Colonic mucosa (tissue), 4 donors: ENCODE data around the gene SNAI1. TPM values are rescaled to one million over a fixed set of nuclear protein-coding genes. Genes with fewer than 3 reads are reported as not detected.
"Not testable (repeated sequence)": the region's sequence is repeated elsewhere in the genome, so short reads cannot be mapped to it uniquely, and the experiment has no call there.

Experiments used
- DNase-seq: peaks from one replicate; pipeline ENCODE4 v3.0.0-alpha.2; 2020
- H3K27ac ChIP-seq: fragments of 200-600 bp; one replicate; pipeline ENCODE4 v1.8.0; 2021
- H3K27me3 ChIP-seq: fragments of 200-600 bp; one replicate; pipeline ENCODE4 v1.8.0; 2021
- H3K36me3 ChIP-seq: fragments of 200-600 bp; one replicate; pipeline ENCODE4 v1.8.0; 2021
- H3K4me1 ChIP-seq: fragments of 200-600 bp; one replicate; pipeline ENCODE4 v1.8.0; 2021; ENCODE audit warnings: mild to moderate bottlenecking
- H3K4me3 ChIP-seq: fragments of 200-600 bp; one replicate; pipeline ENCODE4 v1.8.0; 2021
- H3K9ac ChIP-seq, 2 donors: one replicate each; pipeline ENCODE4 v1.7.0; 2013; ENCODE audit warnings: control low read depth in 2 of 2, low read depth in 2 of 2, low read length in 2 of 2
- H3K9me3 ChIP-seq: fragments of 200-600 bp; one replicate; pipeline ENCODE4 v1.8.0; 2021
- CTCF ChIP-seq: fragments of 200-600 bp; IDR thresholded peaks from one replicate; pipeline ENCODE4 v1.8.0; 2022; ENCODE audit warnings: antibody characterized with exemption, mild to moderate bottlenecking
- intact Hi-C: fragments of 100-400 bp; cut with DNase I; formaldehyde crosslinking; loops from one replicate; pipeline ENCODE4 v1.14.1; 2022
- total RNA-seq, 2 donors: library from RNA; stranded (reverse); fragmentation: NEBNext Ultra II Directional in 1 of 2; extraction: Animal tissue kit (Norgen Biotek cat#: 25700) in 1 of 2; gene quantifications; one replicate each; pipeline ENCODE4 v1.2.1, GENCODE V29; 2021
- donor health status: healthy.
- donor health status: DM: no; HTN: no; CAD: no.
- donor health status: DM: no; HTN: no; CAD: no.

SNAI1 gene
- total RNA-seq, 2 donors from 2014 or later = 0.59 to 4.5 TPM

- Histone ChIP-seq H3K4me3 (no peak overlapping the region), H3K9ac (no peak overlapping the region), H3K27ac (no peak overlapping the region), H3K36me3 (peaks cover 33% of the 10 kb centered on the region), H3K4me1 (no peaks in the 10 kb centered on the region), H3K27me3 (no peaks in the 10 kb centered on the region), H3K9me3 (no peaks in the 10 kb centered on the region)
- no peak for TF ChIP-seq CTCF
- no peak for DNase-seq
- intact Hi-C loops = no loop called here
Observed at GRCh38 chr20:49945701-49946477, 36.9 kb upstream of the SNAI1 start.

GRCh38 chr20:49948178-49948577, 34.6 kb upstream of the SNAI1 start:
- H3K36me3 ChIP-seq = peaks cover 35% of the 10 kb centered on the region
- no peak for DNase-seq
- H3K9ac ChIP-seq = no peak overlapping the region

GRCh38 chr20:49948809-49949507, 33.8 kb upstream of the SNAI1 start:
- no peak overlapping the region for H3K27ac ChIP-seq
- intact Hi-C loops = no loop called here
- H3K9me3 ChIP-seq = no peaks in the 10 kb centered on the region
- no peak overlapping the region for H3K4me3 ChIP-seq
- no peaks in the 10 kb centered on the region for H3K4me1 ChIP-seq
- H3K9ac ChIP-seq = no peak overlapping the region
- TF ChIP-seq CTCF = no peak
- H3K27me3 ChIP-seq = no peaks in the 10 kb centered on the region
- no peak for DNase-seq
- peaks cover 43% of the 10 kb centered on the region for H3K36me3 ChIP-seq

More at GRCh38 chr20:49948178-49948577, 34.6 kb upstream of the SNAI1 start:
- TF ChIP-seq CTCF = no peak
- H3K9me3 ChIP-seq = no peaks in the 10 kb centered on the region
- no peaks in the 10 kb centered on the region for H3K4me1 ChIP-seq
- H3K27ac ChIP-seq = no peak overlapping the region
- intact Hi-C loops = no loop called here
- H3K4me3 ChIP-seq = no peak overlapping the region
- no peaks in the 10 kb centered on the region for H3K27me3 ChIP-seq

DNA sequence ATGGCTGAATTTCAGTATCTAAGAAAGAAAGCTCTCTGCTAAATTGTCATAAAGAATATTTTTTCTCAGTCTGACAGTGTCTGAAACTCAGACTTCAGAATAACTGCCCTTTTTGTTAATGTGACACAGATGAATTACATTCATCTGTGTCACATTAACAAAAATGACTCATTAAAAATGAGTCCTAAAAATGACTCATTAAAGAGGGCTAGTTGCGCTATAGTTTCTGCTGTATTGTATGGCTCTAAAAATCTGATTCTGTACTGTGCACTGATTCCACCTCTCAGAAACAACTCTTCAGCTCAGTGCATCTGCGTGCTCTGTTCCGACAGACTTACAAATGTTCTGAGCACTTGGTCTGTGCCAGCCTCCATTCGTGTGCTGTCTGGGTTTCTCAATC, 31.6 kb upstream of the SNAI1 start:
- no peak for DNase-seq
- Histone ChIP-seq H3K9ac (no peak overlapping the region), H3K27me3 (no peaks in the 10 kb centered on the region), H3K27ac (no peak overlapping the region), H3K9me3 (no peaks in the 10 kb centered on the region), H3K4me1 (no peaks in the 10 kb centered on the region), H3K4me3 (no peak overlapping the region), H3K36me3 (peaks cover 37% of the 10 kb centered on the region)
- TF ChIP-seq CTCF = no peak
- intact Hi-C loops = no loop called here

DNA sequence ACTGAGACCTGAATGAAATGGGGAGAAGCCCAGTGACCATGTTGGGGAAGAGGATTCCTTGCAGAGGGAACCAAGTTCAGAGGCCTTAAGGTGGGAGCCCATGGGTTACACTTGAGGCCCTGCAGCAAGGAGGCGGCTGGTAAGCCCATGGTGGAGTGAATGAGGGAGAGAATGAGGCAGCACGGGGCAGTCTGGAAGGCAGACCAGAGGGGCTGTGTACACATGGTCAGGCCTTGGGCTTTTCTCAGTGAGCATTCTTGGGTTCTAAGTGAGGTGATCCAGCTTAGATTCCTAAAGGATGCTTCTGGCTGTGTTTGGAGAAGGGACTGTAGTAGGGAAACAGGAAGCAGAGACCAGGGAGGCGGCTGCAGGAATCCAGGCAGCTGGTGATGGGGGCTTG, 27.6 kb upstream of the SNAI1 start:
- TF ChIP-seq CTCF = no peak
- no peak for DNase-seq
- H3K27ac ChIP-seq = no peak overlapping the region
- no peaks in the 10 kb centered on the region for H3K4me1 ChIP-seq
- no peaks in the 10 kb centered on the region for H3K9me3 ChIP-seq
- H3K36me3 ChIP-seq = peaks cover 25% of the 10 kb centered on the region
- no peak overlapping the region for H3K4me3 ChIP-seq
- no peak overlapping the region for H3K9ac ChIP-seq
- intact Hi-C loops = no loop called here
- H3K27me3 ChIP-seq = no peaks in the 10 kb centered on the region

- H3K27me3 ChIP-seq, H3K9ac ChIP-seq, intact Hi-C loops, H3K27ac ChIP-seq, H3K4me1 ChIP-seq, H3K9me3 ChIP-seq, H3K4me3 ChIP-seq, DNase-seq: not testable (repeated sequence)
- H3K36me3 ChIP-seq = peaks cover 20% of the 10 kb centered on the region
Observed at GRCh38 chr20:49955830-49956396, 26.9 kb upstream of the SNAI1 start.
